Left lung (tissue), 14 donors: ENCODE measurements around the gene C1QTNF12. TPM values are rescaled to one million over a fixed set of nuclear protein-coding genes. Genes with fewer than 3 reads are reported as not detected.

Experiments
- ATAC-seq: fragments of 200-7000 bp; cut with Tn5 transposase; one replicate; pipeline ENCODE4 v1.9.1; 2020; ENCODE audit warnings: moderate library complexity
- DNase-seq, 4 donors: peaks; one replicate each; pipeline ENCODE4 v3.0.0-alpha.2; 2013 to 2020
- H3K27ac ChIP-seq, 2 donors: fragments of 200-600 bp; sonication (generic) in 1 of 2; one replicate each; pipeline versions ENCODE4 v1.5.0 to v1.8.0; 2020 to 2021
- H3K27me3 ChIP-seq, 2 donors: fragments of 200-600 bp; sonication (generic) in 1 of 2; one replicate each; pipeline versions ENCODE4 v1.5.0 to v1.8.0; 2020 to 2021
- H3K36me3 ChIP-seq, 2 donors: fragments of 200-600 bp; sonication (generic) in 1 of 2; one replicate each; pipeline versions ENCODE4 v1.5.0 to v1.8.0; 2020 to 2021
- H3K4me1 ChIP-seq, 2 donors: fragments of 200-600 bp; one replicate each; pipeline ENCODE4 v1.8.0; 2021
- H3K4me3 ChIP-seq, 2 donors: fragments of 200-600 bp; sonication (generic) in 1 of 2; one replicate each; pipeline versions ENCODE4 v1.5.0 to v1.8.0; 2020 to 2021; ENCODE audit warnings: mild to moderate bottlenecking in 1 of 2
- H3K9me3 ChIP-seq, 2 donors: fragments of 200-600 bp; sonication (generic) in 1 of 2; one replicate each; pipeline versions ENCODE4 v1.5.0 to v1.8.0; 2020 to 2021
- intact Hi-C, 2 donors: fragments of 100-400 bp; cut with DNase I; formaldehyde crosslinking; loops; one replicate each; pipeline versions ENCODE4 v1.11.2 to v1.14.2; 2022
- long read RNA-seq, 12 donors: library from polyadenylated mRNA in 2 of 12; unstranded in 2 of 12; transcript quantifications; one replicate each; pipeline ENCODE4 v2.0.0 and lab custom pipeline, GENCODE V29; 2019 to 2026
- polyA plus RNA-seq, 6 donors: library from polyadenylated mRNA; unstranded; fragments of 120-200 nt; gene quantifications; one replicate each; pipeline ENCODE4 v1.2.1, GENCODE V29; 2013; ENCODE audit not compliant: insufficient read length in 6 of 6
- total RNA-seq, 2 donors: library from RNA; stranded (reverse); fragmentation: NEBNext Ultra II Directional; extraction: Animal tissue kit (Norgen Biotek cat#: 25700); gene quantifications; one replicate each; pipeline ENCODE4 v1.2.1, GENCODE V29; 2021
- TF ChIP-seq, protein P1 (sequence below), 2 donors: fragments of 200-600 bp; sonication (generic) in 1 of 2; IDR thresholded peaks; one replicate each; pipeline versions ENCODE4 v1.5.0 to v1.8.0; 2021; ENCODE audit warnings: antibody characterized with exemption in 2 of 2
- donor health status: DM: no; HTN: yes; CAD: no.
- donor health status: DM: no; HTN: no; CAD: no.

The C1QTNF12 gene, protein sequence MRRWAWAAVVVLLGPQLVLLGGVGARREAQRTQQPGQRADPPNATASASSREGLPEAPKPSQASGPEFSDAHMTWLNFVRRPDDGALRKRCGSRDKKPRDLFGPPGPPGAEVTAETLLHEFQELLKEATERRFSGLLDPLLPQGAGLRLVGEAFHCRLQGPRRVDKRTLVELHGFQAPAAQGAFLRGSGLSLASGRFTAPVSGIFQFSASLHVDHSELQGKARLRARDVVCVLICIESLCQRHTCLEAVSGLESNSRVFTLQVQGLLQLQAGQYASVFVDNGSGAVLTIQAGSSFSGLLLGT
- total RNA-seq (1 to 10 TPM; 1.2 to 2.2 TPM), polyA plus RNA-seq (1 to 10 TPM in 2 of 6 donors, under 1 TPM in 4; 0.52 to 1.4 (median 0.78) TPM)
- long read RNA-seq, donor 1, partial matches to known transcripts: 0 of 1 reads
- long read RNA-seq, donor 1, other reads (novel, unspliced or antisense): 0 of 1 reads
- long read RNA-seq, donor 2: 0 reads
- long read RNA-seq, donor 3: 0 reads
- long read RNA-seq, donor 4, partial matches to known transcripts: 0 of 2 reads
- long read RNA-seq, donor 4, other reads (novel, unspliced or antisense): 2 of 2 reads
- long read RNA-seq, donor 5: 0 reads
- long read RNA-seq, donor 6: 0 reads
- long read RNA-seq, donor 7: 0 reads
- long read RNA-seq, donor 8: 0 reads
- long read RNA-seq, donor 9: 0 reads
- long read RNA-seq, donor 10, partial matches to known transcripts: 0 of 1 reads
- long read RNA-seq, donor 10, other reads (novel, unspliced or antisense): 0 of 1 reads
- long read RNA-seq, donor 11: 0 reads
- long read RNA-seq, donor 12, partial matches to known transcripts: 0 of 1 reads
- long read RNA-seq, donor 12, other reads (novel, unspliced or antisense): 0 of 1 reads

DNA sequence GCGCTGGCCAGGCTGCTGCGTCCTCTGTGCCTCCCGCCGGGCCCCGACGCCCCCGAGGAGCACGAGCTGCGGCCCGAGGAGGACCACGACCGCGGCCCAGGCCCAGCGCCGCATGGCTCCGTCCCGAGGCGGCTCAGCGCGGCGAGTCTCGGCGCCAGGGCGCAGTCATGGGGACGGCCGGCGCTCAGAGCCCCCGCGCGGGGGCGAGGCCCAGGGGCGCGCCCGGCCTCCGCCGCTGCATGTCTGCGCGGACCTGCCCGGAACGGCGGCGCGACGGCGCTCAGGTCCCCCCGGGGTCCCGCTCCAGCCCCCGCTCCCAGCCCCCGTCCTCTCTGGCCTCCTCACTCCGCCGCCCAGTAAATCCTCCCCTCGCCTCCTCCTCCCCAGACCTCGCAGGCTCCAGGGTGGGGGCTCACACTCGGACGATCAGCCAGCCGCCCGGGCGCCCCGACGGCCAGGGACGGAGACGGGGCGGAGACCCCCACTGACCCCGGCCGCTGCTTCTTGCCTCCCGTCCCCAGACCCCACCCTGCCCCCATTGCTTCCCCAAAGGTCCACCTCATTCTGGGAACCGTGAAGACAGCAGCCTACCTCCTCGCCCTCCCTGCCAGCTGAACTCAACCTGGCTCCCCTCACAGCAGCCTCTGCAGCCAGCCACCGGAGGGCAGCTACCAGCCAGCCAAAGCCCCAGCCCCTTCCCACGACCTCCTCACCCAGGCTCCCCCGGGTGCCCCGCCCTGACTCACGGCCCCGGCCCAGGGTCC, at the start of gene C1QTNF12:
C1QTNF12 (minus strand) TSS at position 146 of the 764 bp plus-strand sequence; CDS start at position 114, 32 bp downstream.
- Histone ChIP-seq H3K27ac (no peak within 1 kb of the TSS), H3K4me1 (peaks cover 0 to 11% of the 10 kb centered on the region in 2 donors), H3K36me3 (peaks cover 0 to 1% of the 10 kb centered on the region in 2 donors), H3K4me3 (no peak within 1 kb of the TSS), H3K9me3 (no peaks in the 10 kb centered on the region), H3K27me3 (peaks cover 16 to 53% of the 10 kb centered on the region in 2 donors)
- no peak for ATAC-seq
- intact Hi-C loops: loop anchor here in 1 of 2 donors (10.0 kb wide), 1 partner anchor 122 kb away; no protein-coding TSS in a partner anchor
- TF ChIP-seq, protein P1, sequence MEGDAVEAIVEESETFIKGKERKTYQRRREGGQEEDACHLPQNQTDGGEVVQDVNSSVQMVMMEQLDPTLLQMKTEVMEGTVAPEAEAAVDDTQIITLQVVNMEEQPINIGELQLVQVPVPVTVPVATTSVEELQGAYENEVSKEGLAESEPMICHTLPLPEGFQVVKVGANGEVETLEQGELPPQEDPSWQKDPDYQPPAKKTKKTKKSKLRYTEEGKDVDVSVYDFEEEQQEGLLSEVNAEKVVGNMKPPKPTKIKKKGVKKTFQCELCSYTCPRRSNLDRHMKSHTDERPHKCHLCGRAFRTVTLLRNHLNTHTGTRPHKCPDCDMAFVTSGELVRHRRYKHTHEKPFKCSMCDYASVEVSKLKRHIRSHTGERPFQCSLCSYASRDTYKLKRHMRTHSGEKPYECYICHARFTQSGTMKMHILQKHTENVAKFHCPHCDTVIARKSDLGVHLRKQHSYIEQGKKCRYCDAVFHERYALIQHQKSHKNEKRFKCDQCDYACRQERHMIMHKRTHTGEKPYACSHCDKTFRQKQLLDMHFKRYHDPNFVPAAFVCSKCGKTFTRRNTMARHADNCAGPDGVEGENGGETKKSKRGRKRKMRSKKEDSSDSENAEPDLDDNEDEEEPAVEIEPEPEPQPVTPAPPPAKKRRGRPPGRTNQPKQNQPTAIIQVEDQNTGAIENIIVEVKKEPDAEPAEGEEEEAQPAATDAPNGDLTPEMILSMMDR (IDR thresholded peaks at IDR 0.05): no peak
- no peak for DNase-seq

DNA sequence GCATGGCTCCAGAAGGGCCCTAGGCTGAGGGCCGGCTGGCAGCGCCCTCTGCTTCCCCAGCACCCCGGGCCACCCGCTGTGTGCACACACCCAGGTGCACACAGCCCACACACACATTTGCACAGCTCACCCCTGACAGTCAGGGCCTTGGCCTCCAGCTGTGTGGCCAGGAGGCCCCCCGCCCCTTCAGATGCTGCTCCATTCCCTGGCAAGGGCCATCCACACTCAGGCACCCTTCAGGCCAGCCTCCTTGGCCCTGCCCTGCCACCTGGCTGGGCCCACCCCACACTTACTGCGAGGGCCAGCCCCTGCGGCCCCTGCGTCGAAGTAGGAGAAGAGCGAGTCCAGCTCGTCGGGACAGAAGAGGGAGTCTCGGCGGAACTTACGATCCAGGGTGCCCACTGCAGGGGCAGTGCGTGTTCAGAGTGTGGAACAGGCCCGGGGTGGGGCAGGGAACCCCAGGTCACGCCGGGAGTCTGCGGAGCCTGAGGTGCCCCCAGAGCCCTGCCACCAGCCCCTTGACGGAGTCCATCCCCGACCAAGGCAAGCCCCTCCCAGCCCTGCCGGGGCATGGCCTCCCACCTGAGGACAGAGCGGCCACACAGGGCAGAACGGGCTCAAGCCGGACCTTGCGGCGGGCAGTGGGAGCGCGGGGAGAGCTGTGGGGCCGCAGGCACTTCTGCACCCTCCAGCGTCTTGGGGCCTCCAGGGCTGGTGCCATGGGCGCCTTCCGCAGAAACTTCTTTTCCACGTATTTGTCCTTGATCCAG, 48.8 kb upstream of the C1QTNF12 start:
- peaks cover 0 to 57% of the 10 kb centered on the region in 2 donors for H3K36me3 ChIP-seq
- H3K4me1 ChIP-seq: no peaks in the 10 kb centered on the region
- TF ChIP-seq, protein P1 (IDR thresholded peaks at IDR 0.05): no peak
- intact Hi-C loops: loop anchor here in 1 of 2 donors (10.0 kb wide), 1 partner anchor 171 kb away; no protein-coding TSS in a partner anchor
- H3K9me3 ChIP-seq: no peaks in the 10 kb centered on the region
- no peak overlapping the region for H3K27ac ChIP-seq
- H3K4me3 ChIP-seq: no peak overlapping the region
- ATAC-seq: no peak
- DNase-seq: no peak
- no peaks in the 10 kb centered on the region for H3K27me3 ChIP-seq

DNA sequence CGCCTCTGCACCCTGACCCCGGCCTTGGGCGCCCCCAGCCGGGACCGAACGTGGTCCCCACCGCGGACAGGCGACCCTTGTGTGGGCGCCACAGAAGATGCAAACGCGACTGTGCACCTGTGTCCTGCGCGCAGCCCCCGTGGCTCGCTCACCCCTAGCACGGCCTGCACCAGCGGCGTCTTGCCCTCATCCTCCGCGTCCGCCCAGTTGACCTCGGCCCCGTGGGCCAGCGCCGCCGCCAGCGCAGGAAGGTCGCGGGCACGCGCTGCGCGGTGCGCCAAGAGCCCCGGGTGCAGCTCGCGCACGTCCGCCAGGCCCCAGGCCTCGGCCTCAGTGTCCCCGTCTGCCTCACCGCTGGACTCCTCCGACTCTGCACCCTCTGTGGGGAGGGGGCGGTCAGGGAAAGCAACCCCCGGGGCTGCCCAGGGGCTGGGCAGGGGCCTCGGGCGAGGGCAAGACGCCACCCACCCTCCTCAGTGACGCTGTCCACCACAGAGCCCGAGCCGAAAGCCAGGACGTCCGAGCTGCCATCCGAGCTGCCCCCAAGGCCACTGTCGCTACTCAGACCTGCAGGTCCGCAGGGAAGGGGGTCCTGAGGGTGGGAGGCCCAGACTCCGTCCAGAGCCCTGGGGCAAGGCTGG, 47.8 kb upstream of the C1QTNF12 start:
- TF ChIP-seq, protein P1 (IDR thresholded peaks at IDR 0.05): no peak
- no peaks in the 10 kb centered on the region for H3K9me3 ChIP-seq
- H3K27ac ChIP-seq: no peak overlapping the region
- no peaks in the 10 kb centered on the region for H3K27me3 ChIP-seq
- peaks cover 0 to 57% of the 10 kb centered on the region in 2 donors for H3K36me3 ChIP-seq
- DNase-seq (no peak), ATAC-seq (no peak)
- H3K4me3 ChIP-seq: no peak overlapping the region
- intact Hi-C loops: loop anchor here in 1 of 2 donors (10.0 kb wide), 1 partner anchor 170 kb away; no protein-coding TSS in a partner anchor
- H3K4me1 ChIP-seq: no peaks in the 10 kb centered on the region
